Measurements from ENCODE around the gene TC2N.
"Not testable (repeated sequence)": the region's sequence is repeated elsewhere in the genome, so short reads cannot be mapped to it uniquely, and the experiment has no call there.

Gene TC2N

DNA sequence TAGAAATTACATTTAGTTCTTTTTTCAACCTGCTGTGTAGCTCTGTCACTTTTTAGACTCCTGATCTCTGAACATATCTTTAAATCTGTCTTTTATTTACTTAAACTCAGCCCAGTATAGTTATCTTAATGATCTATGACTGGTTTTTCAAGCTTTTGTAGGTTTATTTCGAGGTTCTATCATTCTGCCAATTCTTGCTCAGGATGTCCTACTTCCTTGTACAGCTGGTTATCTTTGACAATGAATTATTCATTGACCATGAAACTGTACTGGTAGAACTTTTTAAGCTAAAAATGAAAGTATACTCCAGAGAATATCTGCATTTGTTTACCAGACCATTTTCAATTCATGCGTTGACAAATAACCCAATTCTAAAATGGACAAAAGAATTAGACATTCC is 37.8 kb downstream of the TC2N start:
- DNase-seq (ENCODE audit: low spot score): no peak
- TF ChIP-seq, protein P1, sequence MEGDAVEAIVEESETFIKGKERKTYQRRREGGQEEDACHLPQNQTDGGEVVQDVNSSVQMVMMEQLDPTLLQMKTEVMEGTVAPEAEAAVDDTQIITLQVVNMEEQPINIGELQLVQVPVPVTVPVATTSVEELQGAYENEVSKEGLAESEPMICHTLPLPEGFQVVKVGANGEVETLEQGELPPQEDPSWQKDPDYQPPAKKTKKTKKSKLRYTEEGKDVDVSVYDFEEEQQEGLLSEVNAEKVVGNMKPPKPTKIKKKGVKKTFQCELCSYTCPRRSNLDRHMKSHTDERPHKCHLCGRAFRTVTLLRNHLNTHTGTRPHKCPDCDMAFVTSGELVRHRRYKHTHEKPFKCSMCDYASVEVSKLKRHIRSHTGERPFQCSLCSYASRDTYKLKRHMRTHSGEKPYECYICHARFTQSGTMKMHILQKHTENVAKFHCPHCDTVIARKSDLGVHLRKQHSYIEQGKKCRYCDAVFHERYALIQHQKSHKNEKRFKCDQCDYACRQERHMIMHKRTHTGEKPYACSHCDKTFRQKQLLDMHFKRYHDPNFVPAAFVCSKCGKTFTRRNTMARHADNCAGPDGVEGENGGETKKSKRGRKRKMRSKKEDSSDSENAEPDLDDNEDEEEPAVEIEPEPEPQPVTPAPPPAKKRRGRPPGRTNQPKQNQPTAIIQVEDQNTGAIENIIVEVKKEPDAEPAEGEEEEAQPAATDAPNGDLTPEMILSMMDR (IDR thresholded peaks at IDR 0.05; ENCODE audit: extremely low read depth, missing control alignments): no peak

GRCh38 chr14:91827746-91828145 is 39.6 kb downstream of the TC2N start:
- no peak for DNase-seq (ENCODE audit: low spot score)
- TF ChIP-seq, protein P1 (IDR thresholded peaks at IDR 0.05; ENCODE audit: extremely low read depth, missing control alignments): no peak

GRCh38 chr14:91817566-91818325 is 49.6 kb downstream of the TC2N start:
- DNase-seq (ENCODE audit: low spot score): no peak

GRCh38 chr14:91814317-91814716 is 53.0 kb downstream of the TC2N start:
- TF ChIP-seq, protein P1 (IDR thresholded peaks at IDR 0.05; ENCODE audit: extremely low read depth, missing control alignments): no peak
- no peak for DNase-seq (ENCODE audit: low spot score)

More at GRCh38 chr14:91817566-91818325, 49.6 kb downstream of the TC2N start:
- TF ChIP-seq, protein P1 (IDR thresholded peaks at IDR 0.05; ENCODE audit: extremely low read depth, missing control alignments): no peak

DNA sequence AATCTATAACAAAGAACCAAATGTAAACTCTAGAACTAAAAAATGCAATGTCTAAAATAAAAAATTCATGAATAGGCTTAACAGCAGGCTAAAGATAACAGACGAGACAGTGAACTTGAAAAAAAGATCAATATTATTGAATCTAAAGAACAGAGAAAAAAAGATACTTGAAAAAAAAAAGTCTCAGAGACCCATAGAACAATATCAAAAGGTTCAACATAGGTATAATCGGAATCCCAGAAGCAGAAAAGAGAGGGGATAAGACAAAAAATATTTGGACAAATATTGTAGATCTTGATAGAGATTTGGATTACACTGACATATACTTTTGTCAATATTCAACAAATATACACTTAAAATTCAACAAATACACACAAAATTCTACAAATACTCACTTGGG is 56.6 kb downstream of the TC2N start:
- TF ChIP-seq, protein P1 (IDR thresholded peaks at IDR 0.05; ENCODE audit: extremely low read depth, missing control alignments): no peak
- no peak for DNase-seq (ENCODE audit: low spot score)

DNA sequence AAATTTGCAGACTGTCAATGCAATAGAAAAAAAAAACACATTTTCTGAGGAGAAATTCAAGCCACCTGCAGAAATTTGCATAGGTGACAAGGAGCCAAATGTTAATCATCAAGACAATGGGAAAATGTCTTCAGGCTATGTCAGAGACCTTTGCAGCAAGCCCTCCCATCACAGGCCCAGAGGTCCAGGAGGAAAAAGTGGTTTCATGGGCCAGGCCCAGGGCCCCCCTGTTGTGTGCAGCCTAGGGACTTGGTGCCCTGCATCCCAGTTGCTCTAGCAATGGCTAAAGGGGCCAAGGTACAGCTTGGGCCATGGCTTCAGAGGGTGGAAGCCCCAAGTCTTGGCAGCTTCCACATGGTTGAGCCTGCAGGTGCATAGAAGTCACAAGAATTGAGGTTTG is 60.6 kb downstream of the TC2N start:
- DNase-seq (ENCODE audit: low spot score): no peak
- TF ChIP-seq, protein P1 (IDR thresholded peaks at IDR 0.05; ENCODE audit: extremely low read depth, missing control alignments): no peak

DNA sequence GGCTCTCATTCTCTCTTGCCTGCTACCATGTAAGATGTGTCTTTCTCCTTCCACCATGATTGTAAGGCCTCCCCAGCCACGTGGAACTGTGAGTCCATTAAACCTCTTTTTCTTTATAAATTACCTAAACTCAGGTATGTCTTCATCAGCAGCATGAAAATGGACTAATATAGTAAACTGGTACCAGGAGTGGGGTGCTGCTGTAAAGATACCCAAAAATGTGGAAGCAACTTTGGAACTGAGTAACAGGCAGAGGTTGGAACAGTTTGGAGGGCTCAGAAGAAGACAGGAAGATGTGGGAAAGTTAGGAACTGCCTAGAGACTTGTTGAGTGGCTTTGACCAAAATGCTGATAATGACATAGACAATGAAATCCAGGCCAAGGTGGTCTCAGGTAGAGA is 61.2 kb downstream of the TC2N start:
- DNase-seq (ENCODE audit: low spot score): not testable (repeated sequence)

DNA sequence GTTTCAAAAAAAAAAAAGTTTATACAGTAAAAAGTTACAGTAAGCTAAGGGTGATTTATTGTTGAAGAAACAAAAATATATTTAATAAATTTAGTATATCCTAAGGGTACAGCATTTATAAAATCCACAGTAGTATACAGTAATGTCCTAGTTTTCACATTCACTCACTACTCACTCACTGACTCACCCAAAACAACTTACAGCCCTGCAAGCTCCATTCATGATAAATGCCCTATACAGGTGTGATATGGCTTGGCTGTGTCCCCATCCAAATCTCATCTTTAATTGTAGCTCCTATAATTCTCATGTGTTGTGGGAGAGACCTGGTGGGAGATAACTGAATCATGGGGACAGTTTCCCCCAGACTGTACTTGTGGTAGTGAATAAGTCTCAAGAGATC is 61.7 kb downstream of the TC2N start:
- TF ChIP-seq, protein P1 (IDR thresholded peaks at IDR 0.05; ENCODE audit: extremely low read depth, missing control alignments): no peak

More for the DNA sequence above, 61.7 kb downstream of the TC2N start:
- no peak for DNase-seq (ENCODE audit: low spot score)

Data from GM20000 (cell line).